ENCODE measurements around the gene CCNG2.

Gene CCNG2

DNA sequence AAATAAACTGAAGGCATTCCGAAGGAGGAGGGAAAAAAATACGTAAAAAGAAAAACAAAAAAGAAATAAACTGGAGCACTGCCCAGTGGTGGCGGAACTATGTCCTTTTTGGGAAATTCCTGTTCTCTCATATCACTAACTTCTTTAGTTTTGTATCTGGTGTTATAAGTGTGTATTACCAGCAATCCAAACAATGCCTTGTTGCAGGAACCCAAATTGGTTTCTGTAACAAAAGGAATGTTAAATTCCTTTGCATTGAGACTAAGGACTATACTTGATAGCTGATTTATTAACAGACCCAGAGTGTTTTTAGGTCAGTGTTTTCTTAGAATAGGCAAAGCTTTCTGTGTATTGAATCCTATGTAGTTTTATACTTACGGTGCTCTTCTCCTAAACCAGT, 6.6 kb downstream of the CCNG2 start:
- DNase-seq (ENCODE audit: insufficient read length, low spot score) (no peak), FAIRE-seq (peak; percentile 16)
- TF ChIP-seq, protein P1, sequence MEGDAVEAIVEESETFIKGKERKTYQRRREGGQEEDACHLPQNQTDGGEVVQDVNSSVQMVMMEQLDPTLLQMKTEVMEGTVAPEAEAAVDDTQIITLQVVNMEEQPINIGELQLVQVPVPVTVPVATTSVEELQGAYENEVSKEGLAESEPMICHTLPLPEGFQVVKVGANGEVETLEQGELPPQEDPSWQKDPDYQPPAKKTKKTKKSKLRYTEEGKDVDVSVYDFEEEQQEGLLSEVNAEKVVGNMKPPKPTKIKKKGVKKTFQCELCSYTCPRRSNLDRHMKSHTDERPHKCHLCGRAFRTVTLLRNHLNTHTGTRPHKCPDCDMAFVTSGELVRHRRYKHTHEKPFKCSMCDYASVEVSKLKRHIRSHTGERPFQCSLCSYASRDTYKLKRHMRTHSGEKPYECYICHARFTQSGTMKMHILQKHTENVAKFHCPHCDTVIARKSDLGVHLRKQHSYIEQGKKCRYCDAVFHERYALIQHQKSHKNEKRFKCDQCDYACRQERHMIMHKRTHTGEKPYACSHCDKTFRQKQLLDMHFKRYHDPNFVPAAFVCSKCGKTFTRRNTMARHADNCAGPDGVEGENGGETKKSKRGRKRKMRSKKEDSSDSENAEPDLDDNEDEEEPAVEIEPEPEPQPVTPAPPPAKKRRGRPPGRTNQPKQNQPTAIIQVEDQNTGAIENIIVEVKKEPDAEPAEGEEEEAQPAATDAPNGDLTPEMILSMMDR (IDR thresholded peaks at IDR 0.05; ENCODE audit: insufficient read depth, missing control alignments): no peak

DNA sequence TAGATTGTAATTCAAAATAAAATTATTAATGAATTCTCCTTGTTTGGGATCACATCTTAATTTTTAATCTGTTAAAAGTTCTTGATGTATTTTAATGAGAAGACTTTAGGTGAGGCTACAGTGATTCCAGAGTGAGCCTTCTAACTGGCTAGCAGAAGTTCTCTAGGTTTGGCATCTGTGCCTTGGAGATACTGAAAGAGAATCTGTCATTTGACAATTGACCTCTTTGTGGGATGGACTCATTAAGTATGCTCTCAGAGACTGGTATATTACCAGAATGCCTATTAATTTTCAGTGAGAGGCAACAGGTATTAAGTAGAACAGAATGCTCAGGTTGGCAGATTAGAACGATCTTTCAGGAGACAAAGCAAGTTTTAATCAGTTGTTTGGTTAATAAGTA, 10.2 kb downstream of the CCNG2 start:
- TF ChIP-seq, protein P1 (IDR thresholded peaks at IDR 0.05; ENCODE audit: insufficient read depth, missing control alignments): no peak
- no peak for FAIRE-seq
- no peak for DNase-seq (ENCODE audit: insufficient read length, low spot score)

DNA sequence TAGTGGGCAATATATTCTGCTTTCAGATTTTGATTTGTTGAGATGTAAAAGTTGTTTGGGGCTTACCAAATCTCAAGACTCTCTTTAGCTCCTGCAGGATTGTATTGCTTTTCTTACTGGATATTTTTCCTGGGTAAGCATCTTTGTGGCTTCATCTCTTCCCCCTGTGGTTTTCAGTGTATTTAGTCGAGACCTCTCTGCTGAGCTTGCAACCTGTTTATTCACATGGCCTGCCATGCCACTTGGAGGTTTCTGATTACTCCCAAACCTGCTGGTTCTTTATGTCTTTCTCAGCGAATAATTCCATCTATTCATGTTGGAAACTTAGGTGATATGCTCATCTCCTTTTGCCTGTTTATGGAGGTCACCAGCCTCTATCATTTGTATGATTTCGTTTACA, 10.9 kb downstream of the CCNG2 start:
- TF ChIP-seq, protein P1 (IDR thresholded peaks at IDR 0.05; ENCODE audit: insufficient read depth, missing control alignments): no peak
- peak; percentile 46 for FAIRE-seq
- DNase-seq (ENCODE audit: insufficient read length, low spot score): no peak

DNA sequence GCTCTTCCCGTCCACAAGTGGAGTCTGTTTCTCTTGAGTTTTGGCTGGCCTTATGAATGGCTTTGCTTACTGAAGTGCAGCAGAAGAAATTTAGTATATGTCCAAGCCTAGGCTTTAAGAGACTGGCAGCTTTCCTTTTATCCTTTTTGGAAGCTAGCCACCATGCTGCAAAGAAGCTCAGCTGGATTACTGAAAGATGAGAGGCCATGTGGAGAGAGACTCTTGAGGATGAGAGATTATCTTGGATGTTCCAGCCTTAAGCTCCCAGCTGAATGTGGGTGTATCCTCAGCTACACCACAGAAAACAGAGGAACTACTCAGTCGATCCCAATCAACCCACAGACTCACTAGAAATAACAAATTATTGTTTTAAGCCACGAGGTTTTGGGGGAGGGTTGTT, 12.5 kb downstream of the CCNG2 start:
- DNase-seq (ENCODE audit: insufficient read length, low spot score) (peak; percentile 53), FAIRE-seq (peak; percentile 98)
- TF ChIP-seq, protein P1 (IDR thresholded peaks at IDR 0.05; ENCODE audit: insufficient read depth, missing control alignments): no peak

DNA sequence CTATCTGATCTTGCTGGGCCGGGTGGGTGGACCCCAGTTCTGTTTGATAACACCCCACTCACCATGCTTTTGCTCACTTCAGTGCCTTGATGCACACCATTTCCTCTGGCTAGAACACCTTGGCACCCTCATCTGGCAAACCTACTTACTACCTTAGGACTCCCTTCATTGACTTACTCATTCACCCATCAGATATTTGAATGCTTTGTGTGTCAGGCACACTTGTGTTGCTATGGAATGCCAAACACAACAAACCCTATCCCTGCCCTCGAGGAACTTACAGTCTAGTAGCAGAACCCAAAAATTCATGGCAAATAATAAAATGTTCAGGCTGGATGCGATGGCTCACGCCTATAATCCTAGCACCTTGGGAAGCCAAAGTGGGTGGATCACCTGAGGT, 13.9 kb downstream of the CCNG2 start:
- TF ChIP-seq, protein P1 (IDR thresholded peaks at IDR 0.05; ENCODE audit: insufficient read depth, missing control alignments): no peak
- no peak for FAIRE-seq
- no peak for DNase-seq (ENCODE audit: insufficient read length, low spot score)

DNA sequence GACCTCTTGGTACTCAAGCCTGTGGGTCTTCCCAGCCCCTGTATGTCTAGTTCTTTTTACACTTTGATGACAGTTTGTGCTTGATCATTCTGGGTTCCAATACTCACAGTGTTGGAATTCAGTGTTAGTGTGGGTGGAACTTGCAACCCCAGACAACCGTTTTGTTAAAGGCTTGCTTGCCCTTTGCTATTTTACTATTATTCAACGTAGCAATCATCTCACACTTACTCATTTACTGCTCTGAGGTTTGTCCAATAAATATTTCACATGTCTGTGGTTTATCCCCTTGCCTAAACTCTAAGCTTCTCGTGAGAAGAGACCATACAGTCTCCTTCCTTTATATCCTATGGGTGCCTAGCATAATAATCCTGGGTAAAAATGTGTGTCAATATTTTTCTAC, 15.3 kb downstream of the CCNG2 start:
- TF ChIP-seq, protein P1 (IDR thresholded peaks at IDR 0.05; ENCODE audit: insufficient read depth, missing control alignments): no peak
- DNase-seq (ENCODE audit: insufficient read length, low spot score) (no peak), FAIRE-seq (no peak)

DNA sequence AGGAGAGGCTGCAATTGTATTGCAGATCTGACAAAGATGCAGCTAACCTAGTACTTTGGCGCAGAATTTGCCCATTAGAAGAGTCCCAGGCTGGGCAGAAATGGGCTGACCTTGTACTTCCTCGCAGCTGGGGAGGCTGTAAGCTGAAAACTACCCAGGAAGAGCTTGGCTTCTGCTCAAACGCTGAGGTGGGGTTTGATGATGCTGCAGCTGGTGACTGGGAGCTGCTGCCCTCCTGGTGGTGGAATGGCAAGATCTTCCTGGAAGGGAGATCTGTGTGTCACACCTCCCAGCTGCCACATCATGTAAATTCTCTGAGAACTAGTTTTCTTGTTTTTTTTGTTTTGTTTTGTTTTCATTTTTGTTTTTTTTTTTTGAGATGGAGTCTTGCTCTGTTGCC, 17.4 kb downstream of the CCNG2 start:
- DNase-seq (ENCODE audit: insufficient read length, low spot score): no peak
- TF ChIP-seq, protein P1 (IDR thresholded peaks at IDR 0.05; ENCODE audit: insufficient read depth, missing control alignments): no peak
- FAIRE-seq: no peak

Measured in D721Med (cell line).